RWPE1 (cell line): ENCODE measurements around the gene TRIM43B.
"Not testable (repeated sequence)": the region's sequence is repeated elsewhere in the genome, so short reads cannot be mapped to it uniquely, and the experiment has no call there.

Source experiments
- CTCF ChIA-PET: fragments of 350-600 bp; sonication (Branson Sonifier 250); formaldehyde crosslinking; extraction: SDS; loops from one replicate; lab custom pipeline; 2021; lab: Yijun Ruan, JAX
- POLR2A ChIA-PET: fragments of 400-600 bp; formaldehyde crosslinking; extraction: SDS; loops from one replicate; lab custom pipeline; 2020; ENCODE audit warnings: antibody characterized with exemption; ENCODE audit not compliant: low non-redundant PET; lab: Yijun Ruan, JAX
- DNase-seq: peaks from one replicate; pipeline ENCODE4 v3.0.0; 2012; ENCODE audit warnings: low spot score
- H3K27ac ChIP-seq: fragments of 450-650 bp; 2 replicates; pipeline ENCODE4 v1.5.1; 2017
- CTCF ChIP-seq: fragments of 450-650 bp; conservative IDR thresholded peaks from 2 replicates; pipeline ENCODE4 v1.5.1; 2017; ENCODE audit warnings: low read depth, mild to moderate bottlenecking

Gene TRIM43B

DNA sequence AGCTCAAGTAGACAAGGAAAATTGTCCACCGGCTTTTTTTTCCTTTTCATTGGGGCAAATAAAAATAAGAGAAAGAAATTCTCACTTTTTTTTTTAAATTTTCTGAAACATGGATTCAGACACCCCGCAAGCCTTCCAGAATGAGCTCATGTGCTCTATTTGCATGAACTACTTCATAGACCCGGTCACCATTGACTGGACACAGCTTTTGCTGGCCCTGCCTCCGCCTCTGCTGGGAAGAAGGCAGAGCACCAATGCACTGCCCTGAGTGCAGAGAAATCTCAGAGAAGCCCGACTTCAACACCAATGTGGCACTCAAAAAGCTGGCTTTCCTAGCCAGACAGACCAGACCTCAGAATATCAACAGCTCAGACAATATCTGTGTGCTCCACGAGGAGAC lies 30.2 kb upstream of the TRIM43B start:
- POLR2A ChIA-PET = no interaction called here
- DNase-seq = no peak
- TF ChIP-seq CTCF = no peak
- no peak overlapping the region for H3K27ac ChIP-seq
- CTCF ChIA-PET = interaction anchor here (1.5 kb wide), 1 partner anchor 11 kb away, joined by 3 read pairs; no protein-coding TSS in a partner anchor

DNA sequence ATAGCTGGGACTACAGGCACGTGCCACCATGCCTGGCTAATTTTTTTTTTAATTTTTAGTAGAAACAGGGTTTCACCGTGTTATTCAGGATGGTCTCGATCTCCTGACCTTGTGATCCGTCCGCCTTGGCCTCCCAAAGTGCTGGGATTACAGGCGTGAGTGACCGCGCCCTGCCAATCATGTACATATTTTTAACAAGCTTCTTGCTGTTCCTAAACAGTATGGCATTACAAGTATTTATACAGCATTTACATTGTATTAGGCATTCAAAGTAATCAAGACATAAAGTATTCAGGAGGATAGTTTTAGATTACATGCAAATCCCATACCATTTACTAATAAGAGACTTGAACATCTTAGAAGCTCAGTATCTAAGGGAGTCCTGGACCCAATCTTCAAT lies 29.7 kb upstream of the TRIM43B start:
- CTCF ChIA-PET = interaction anchor here (1.5 kb wide), 1 partner anchor 12 kb away, joined by 3 read pairs; no protein-coding TSS in a partner anchor
- DNase-seq, POLR2A ChIA-PET, H3K27ac ChIP-seq: not testable (repeated sequence)

GRCh38 chr2:95509408-95509807 lies 24.9 kb upstream of the TRIM43B start:
- DNase-seq = no peak
- no peak for TF ChIP-seq CTCF
- no peak overlapping the region for H3K27ac ChIP-seq
- ChIA-PET CTCF (interaction anchor here (0.6 kb wide), 1 partner anchor 226 kb away, joined by 4 read pairs; no protein-coding TSS in a partner anchor), POLR2A (no interaction called here)

GRCh38 chr2:95505222-95505621 lies 20.7 kb upstream of the TRIM43B start:
- ChIA-PET CTCF (no interaction called here), POLR2A (no interaction called here)
- no peak for TF ChIP-seq CTCF
- H3K27ac ChIP-seq = no peak overlapping the region
- DNase-seq = no peak

GRCh38 chr2:95500854-95501253 lies 16.3 kb upstream of the TRIM43B start:
- no peak overlapping the region for H3K27ac ChIP-seq
- no peak for TF ChIP-seq CTCF
- no peak for DNase-seq
- ChIA-PET CTCF (no interaction called here), POLR2A (no interaction called here)

DNA sequence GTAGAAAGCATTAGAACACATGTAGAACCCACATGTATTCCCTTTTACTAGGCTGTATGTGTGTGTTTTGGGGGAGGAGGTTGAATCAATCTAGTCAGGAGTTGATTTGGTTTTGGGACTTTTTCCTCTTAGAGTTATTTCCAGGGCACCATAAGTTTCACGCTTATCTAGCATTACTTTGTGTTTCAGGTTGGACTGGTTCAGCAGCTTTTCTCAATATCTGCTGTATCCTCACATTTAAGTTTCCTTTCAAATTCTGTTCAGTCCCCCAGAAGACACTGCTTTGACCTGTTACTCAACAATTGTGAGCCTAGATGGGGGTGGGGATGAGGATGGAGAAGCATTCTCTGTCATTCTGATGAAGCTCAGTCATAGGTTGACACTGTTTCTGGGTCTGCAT lies 7.5 kb upstream of the TRIM43B start:
- CTCF ChIA-PET, H3K27ac ChIP-seq, POLR2A ChIA-PET, DNase-seq: not testable (repeated sequence)

GRCh38 chr2:95475025-95475424 lies 9.5 kb downstream of the TRIM43B start:
- DNase-seq, CTCF ChIA-PET, POLR2A ChIA-PET, H3K27ac ChIP-seq: not testable (repeated sequence)

DNA sequence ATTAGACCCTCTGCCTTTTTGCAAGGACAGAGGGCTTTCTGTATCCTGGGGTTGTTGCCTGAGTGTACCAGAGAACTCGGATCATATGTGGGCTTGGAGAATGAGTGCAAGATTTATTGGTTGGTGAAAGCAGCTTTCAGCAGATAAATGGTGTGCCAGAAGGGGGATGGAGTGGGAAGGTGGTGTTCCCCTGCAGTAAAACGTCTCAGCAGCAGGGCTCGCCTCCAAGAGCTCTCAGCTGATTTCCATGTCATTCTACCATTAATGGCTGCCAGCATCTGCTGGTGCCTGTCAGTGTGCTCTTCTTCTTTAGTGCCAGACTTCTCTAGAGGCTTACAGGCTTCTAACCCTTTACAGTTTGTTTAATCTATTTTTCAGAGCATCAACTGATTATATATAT lies 16.6 kb downstream of the TRIM43B start:
- DNase-seq, CTCF ChIA-PET, H3K27ac ChIP-seq, POLR2A ChIA-PET: not testable (repeated sequence)

GRCh38 chr2:95466572-95466971 lies 18.0 kb downstream of the TRIM43B start:
- POLR2A ChIA-PET, DNase-seq, CTCF ChIA-PET, H3K27ac ChIP-seq: not testable (repeated sequence)

DNA sequence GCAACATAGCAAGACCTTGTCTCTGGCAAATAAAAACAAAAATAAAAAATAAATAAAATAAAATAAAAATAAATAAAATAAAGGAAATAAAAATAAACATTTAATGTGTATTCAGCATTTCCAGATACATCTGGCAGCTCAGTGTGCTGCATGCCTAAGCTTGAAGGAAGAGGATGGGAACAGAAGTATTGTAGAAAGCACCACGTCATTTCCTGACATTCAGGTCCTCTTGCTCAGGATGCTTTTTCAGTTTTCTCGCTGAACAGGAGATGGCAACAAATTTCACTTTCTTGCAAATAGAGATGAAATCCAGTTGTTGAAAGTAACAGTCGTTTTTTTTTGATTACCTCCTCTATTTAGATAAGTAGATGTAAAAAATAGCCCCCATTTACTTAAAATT lies 21.3 kb downstream of the TRIM43B start:
- CTCF ChIA-PET, POLR2A ChIA-PET, DNase-seq, H3K27ac ChIP-seq: not testable (repeated sequence)

GRCh38 chr2:95445317-95445716 lies 39.2 kb downstream of the TRIM43B start:
- POLR2A ChIA-PET, CTCF ChIA-PET, DNase-seq, H3K27ac ChIP-seq: not testable (repeated sequence)

- DNase-seq, CTCF ChIA-PET, POLR2A ChIA-PET, H3K27ac ChIP-seq: not testable (repeated sequence)
These were observed 42.0 kb downstream of the TRIM43B start for GRCh38 chr2:95442474-95443099.

- H3K27ac ChIP-seq, DNase-seq, POLR2A ChIA-PET, CTCF ChIA-PET: not testable (repeated sequence)
These were observed 48.7 kb downstream of the TRIM43B start for GRCh38 chr2:95435872-95436209.
